Measurements from ENCODE around the gene STK32C. TPM values are rescaled to one million over a fixed set of nuclear protein-coding genes. Genes with fewer than 3 reads are reported as not detected.

STK32C gene
- total RNA-seq, 8 experiments from 2014 or later = 7.3 to 31.0 (median 22.7) TPM

- in situ Hi-C loops (cut with MboI; ENCODE audit: low pct_unique_long_range_greater_than_20kb in 2 of 9, low sequenced_read_pairs in 9 of 9, unreplicated experiment in 9 of 9) = no loop called here
- Histone ChIP-seq H3K4me3 (no peak overlapping the region), H3K27ac (no peak overlapping the region), H3K4me1 (replicated peaks in 1 of 2) (peaks cover 13 to 20% of the 10 kb centered on the region in 2 donors)
- no peak for ATAC-seq (replicated peaks in 6 of 8)
- WGBS, 10 experiments = 43 to 100% (median 80%) methylated on average over 1 to 7 of the region's 7 CpGs; no CpG with 5 or more reads in 4 of the 10 experiments
These were observed 125.2 kb downstream of the STK32C start for GRCh38 chr10:132182591-132182990.

GRCh38 chr10:132181691-132182425, 125.9 kb downstream of the STK32C start:
- WGBS, 10 experiments = 4 to 100% (median 47%) methylated on average over 1 to 12 of the region's 25 CpGs; no CpG with 5 or more reads in 4 of the 10 experiments
- no peak for ATAC-seq (replicated peaks in 6 of 8)

GRCh38 chr10:132180736-132181135, 127.0 kb downstream of the STK32C start:
- Histone ChIP-seq H3K4me3 (no peak overlapping the region), H3K27ac (no peak overlapping the region), H3K4me1 (replicated peaks in 1 of 2) (peaks cover 28 to 37% of the 10 kb centered on the region in 2 donors)
- no peak for ATAC-seq (replicated peaks in 6 of 8)
- 37 to 100% (median 90%) methylated on average over 1 to 2 of the region's 14 CpGs; no CpG with 5 or more reads in 4 of the 10 experiments for WGBS, 10 experiments
- in situ Hi-C loops (cut with MboI; ENCODE audit: low pct_unique_long_range_greater_than_20kb in 2 of 9, low sequenced_read_pairs in 9 of 9, unreplicated experiment in 9 of 9) = no loop called here

More at GRCh38 chr10:132181691-132182425, 125.9 kb downstream of the STK32C start:
- Histone ChIP-seq H3K27ac (no peak overlapping the region), H3K4me3 (no peak overlapping the region), H3K4me1 (replicated peaks in 1 of 2) (peaks cover 17 to 26% of the 10 kb centered on the region in 2 donors)
- in situ Hi-C loops (cut with MboI; ENCODE audit: low pct_unique_long_range_greater_than_20kb in 2 of 9, low sequenced_read_pairs in 9 of 9, unreplicated experiment in 9 of 9) = no loop called here

DNA sequence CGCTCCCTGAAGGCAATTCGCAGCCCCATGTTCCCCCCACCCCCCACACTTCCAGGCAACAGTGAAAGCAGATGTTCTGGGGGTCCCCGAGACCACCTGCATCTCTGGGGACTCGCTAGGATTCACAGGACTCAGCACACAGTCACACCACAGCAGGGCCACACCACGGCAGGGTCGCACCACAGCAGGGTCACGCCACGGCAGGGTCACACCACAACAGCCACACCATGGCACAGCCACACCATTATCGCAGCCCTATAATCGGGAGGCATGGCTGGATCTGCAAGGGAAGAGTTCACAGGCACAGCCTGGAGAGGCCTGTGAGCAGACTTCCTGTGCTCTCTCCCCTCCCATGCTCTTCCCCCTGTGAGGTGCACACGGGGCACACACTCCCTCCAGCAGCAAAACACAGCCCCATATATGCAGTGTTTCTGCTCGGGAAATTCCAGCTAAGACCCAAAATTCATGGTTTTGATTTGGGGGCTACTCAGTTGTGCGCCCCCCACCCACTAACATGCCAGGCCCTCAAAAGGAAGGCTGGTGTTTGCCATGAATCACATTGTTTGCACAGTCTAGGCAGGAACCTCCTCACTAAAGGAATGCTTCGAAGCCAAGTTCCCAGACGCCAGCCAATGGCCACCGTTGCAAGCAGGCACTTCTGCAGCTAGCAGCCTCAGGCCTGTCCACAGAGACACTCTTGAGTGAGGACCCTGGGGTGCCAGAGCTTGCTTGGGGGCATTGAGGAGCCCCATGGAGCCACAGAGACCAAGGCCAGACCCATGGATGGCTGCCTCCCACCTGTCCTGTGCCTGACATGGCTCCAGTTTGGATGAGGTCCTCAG, 128.0 kb downstream of the STK32C start:
- ATAC-seq (replicated peaks in 6 of 8) = peak in 1 of 8 experiments; percentile 9
- WGBS, 10 experiments = 62 to 96% (median 88%) methylated on average over 1 to 6 of the region's 16 CpGs; no CpG with 5 or more reads in 5 of the 10 experiments
- Histone ChIP-seq H3K4me1 (replicated peaks in 1 of 2) (peaks cover 35 to 44% of the 10 kb centered on the region in 2 donors), H3K4me3 (no peak overlapping the region), H3K27ac (no peak overlapping the region)
- in situ Hi-C loops (cut with MboI; ENCODE audit: low pct_unique_long_range_greater_than_20kb in 2 of 9, low sequenced_read_pairs in 9 of 9, unreplicated experiment in 9 of 9) = no loop called here

- peaks cover 39 to 47% of the 10 kb centered on the region in 2 donors for H3K4me1 ChIP-seq (replicated peaks in 1 of 2)
- ATAC-seq (replicated peaks in 6 of 8) = no peak
- in situ Hi-C loops (cut with MboI; ENCODE audit: low pct_unique_long_range_greater_than_20kb in 2 of 9, low sequenced_read_pairs in 9 of 9, unreplicated experiment in 9 of 9) = no loop called here
- no peak overlapping the region for H3K4me3 ChIP-seq
- peak overlapping the region in 1 of 2 donors; percentile 58 for H3K27ac ChIP-seq
- 20 to 96% (median 75%) methylated on average over 1 to 11 of the region's 23 CpGs for WGBS, 10 experiments
These were observed 128.8 kb downstream of the STK32C start for GRCh38 chr10:132178672-132179545.

DNA sequence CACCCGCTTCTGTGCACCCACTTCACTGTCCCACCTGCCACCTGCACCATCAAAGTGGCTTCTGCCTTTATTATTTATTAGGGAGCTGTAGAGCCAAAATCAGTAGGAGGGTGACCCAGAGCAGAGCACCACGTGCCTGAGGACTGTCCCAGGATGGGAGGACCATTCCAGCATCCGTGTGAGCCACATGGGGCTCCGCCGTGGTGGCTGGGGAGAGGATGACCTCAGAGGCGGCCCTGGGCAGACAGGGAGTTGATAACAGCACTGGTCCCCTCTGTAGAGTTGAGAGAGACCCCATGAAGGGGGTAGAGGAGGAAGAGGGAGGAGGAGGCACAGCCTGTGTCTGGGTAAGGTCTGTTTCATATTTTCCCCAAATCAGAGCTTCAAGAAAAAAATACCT, 129.7 kb downstream of the STK32C start:
- no peak for ATAC-seq (replicated peaks in 6 of 8)
- Histone ChIP-seq H3K27ac (peak overlapping the region; percentile 33 to 58), H3K4me3 (no peak overlapping the region), H3K4me1 (replicated peaks in 1 of 2) (peaks cover 39 to 47% of the 10 kb centered on the region in 2 donors)
- in situ Hi-C loops (cut with MboI; ENCODE audit: low pct_unique_long_range_greater_than_20kb in 2 of 9, low sequenced_read_pairs in 9 of 9, unreplicated experiment in 9 of 9) = no loop called here
- 0 to 80% (median 20%) methylated on average over 1 to 5 of the region's 6 CpGs; no CpG with 5 or more reads in 4 of the 10 experiments for WGBS, 10 experiments

GRCh38 chr10:132176623-132177500, 130.9 kb downstream of the STK32C start:
- Histone ChIP-seq H3K4me3 (peak overlapping the region in 2 of 5 donors; percentile 1 to 2), H3K4me1 (replicated peaks in 1 of 2) (peaks cover 47 to 54% of the 10 kb centered on the region in 2 donors), H3K27ac (peak overlapping the region; percentile 90 to 92)
- in situ Hi-C loops (cut with MboI; ENCODE audit: low pct_unique_long_range_greater_than_20kb in 2 of 9, low sequenced_read_pairs in 9 of 9, unreplicated experiment in 9 of 9) = no loop called here
- no peak for ATAC-seq (replicated peaks in 6 of 8)
- 0 to 70% (median 30%) methylated on average over 1 to 18 of the region's 19 CpGs; no CpG with 5 or more reads in 1 of the 10 experiments for WGBS, 10 experiments

GRCh38 chr10:132175907-132176581, 131.7 kb downstream of the STK32C start:
- peaks cover 50 to 54% of the 10 kb centered on the region in 2 donors for H3K4me1 ChIP-seq (replicated peaks in 1 of 2)
- peak in 7 of 8 experiments; percentile 41 to 83 (median 75) for ATAC-seq (replicated peaks in 6 of 8)
- in situ Hi-C loops (cut with MboI; ENCODE audit: low pct_unique_long_range_greater_than_20kb in 2 of 9, low sequenced_read_pairs in 9 of 9, unreplicated experiment in 9 of 9) = no loop called here
- H3K4me3 ChIP-seq = peak overlapping the region in 3 of 5 donors; percentile 1 to 2 (median 1)
- H3K27ac ChIP-seq = peak overlapping the region; percentile 90 to 92
- 0 to 21% (median 8%) methylated on average over 4 to 11 of the region's 16 CpGs; no CpG with 5 or more reads in 4 of the 10 experiments for WGBS, 10 experiments

DNA sequence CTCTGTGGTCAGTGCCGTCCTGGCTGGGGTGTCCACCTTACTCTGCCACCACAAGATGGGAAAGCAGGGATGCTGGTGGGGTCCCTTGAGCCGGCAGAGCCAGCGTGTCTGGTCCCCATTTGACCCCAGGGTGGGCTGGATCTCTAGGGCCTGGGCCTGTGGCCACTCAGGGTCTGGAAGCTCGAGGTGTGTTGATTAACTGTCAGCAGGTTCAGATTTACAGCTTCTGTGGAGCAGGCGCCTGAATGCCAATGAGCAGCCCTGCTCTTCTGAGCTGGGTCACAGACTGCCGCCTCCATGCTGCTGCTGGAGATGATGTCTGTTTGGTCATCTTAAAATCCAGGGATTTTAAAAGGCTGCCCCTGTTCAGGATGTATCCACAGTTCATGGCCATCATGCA, 132.3 kb downstream of the STK32C start:
- H3K27ac ChIP-seq = peak overlapping the region; percentile 90 to 92
- WGBS, 10 experiments = 0 to 37% (median 6%) methylated on average over 1 to 4 of the region's 6 CpGs; no CpG with 5 or more reads in 2 of the 10 experiments
- no peak overlapping the region for H3K4me3 ChIP-seq
- peaks cover 50 to 57% of the 10 kb centered on the region in 2 donors for H3K4me1 ChIP-seq (replicated peaks in 1 of 2)
- in situ Hi-C loops (cut with MboI; ENCODE audit: low pct_unique_long_range_greater_than_20kb in 2 of 9, low sequenced_read_pairs in 9 of 9, unreplicated experiment in 9 of 9) = no loop called here
- ATAC-seq (replicated peaks in 6 of 8) = peak in 5 of 8 experiments; percentile 71 to 88 (median 74)

GRCh38 chr10:132174237-132174636, 133.5 kb downstream of the STK32C start:
- Histone ChIP-seq H3K27ac (no peak overlapping the region), H3K4me1 (replicated peaks in 1 of 2) (peaks cover 51 to 63% of the 10 kb centered on the region in 2 donors), H3K4me3 (no peak overlapping the region)
- in situ Hi-C loops (cut with MboI; ENCODE audit: low pct_unique_long_range_greater_than_20kb in 2 of 9, low sequenced_read_pairs in 9 of 9, unreplicated experiment in 9 of 9) = no loop called here
- WGBS, 10 experiments = 30 to 100% (median 77%) methylated on average over 1 to 8 of the region's 11 CpGs; no CpG with 5 or more reads in 3 of the 10 experiments
- ATAC-seq (replicated peaks in 6 of 8) = no peak

DNA sequence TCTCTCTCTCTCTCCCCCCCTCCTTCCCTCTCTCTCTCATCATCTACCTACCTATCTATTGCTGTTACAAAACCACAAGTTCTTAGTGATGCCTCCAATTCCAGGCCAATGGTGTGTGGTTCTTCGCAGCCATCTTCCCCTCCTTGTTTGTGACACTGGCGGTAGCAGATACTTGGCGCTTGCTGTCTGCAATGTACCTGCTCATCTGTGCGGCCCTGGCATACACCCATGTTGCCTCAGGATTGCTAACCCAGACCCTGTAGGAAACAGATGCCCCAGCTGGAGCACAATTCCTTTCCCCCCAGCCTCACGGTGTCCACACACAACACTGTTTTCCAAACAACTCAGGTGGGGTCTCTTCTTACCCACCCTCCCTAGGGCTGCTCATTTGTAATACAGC, 134.6 kb downstream of the STK32C start:
- WGBS, 10 experiments = 50 to 100% (median 97%) methylated on average over 1 to 3 of the region's 5 CpGs; no CpG with 5 or more reads in 4 of the 10 experiments
- H3K27ac ChIP-seq = no peak overlapping the region
- peaks cover 46 to 62% of the 10 kb centered on the region in 2 donors for H3K4me1 ChIP-seq (replicated peaks in 1 of 2)
- in situ Hi-C loops (cut with MboI; ENCODE audit: low pct_unique_long_range_greater_than_20kb in 2 of 9, low sequenced_read_pairs in 9 of 9, unreplicated experiment in 9 of 9) = no loop called here
- no peak for ATAC-seq (replicated peaks in 6 of 8)
- H3K4me3 ChIP-seq = no peak overlapping the region

Data from motor neuron (in vitro differentiated cells).